ENCODE measurements around the gene NPM3. TPM values are rescaled to one million over a fixed set of nuclear protein-coding genes. Genes with fewer than 3 reads are reported as not detected.

Gene NPM3
- total RNA-seq, 4 donors from 2014 or later, result 11.4 to 28.2 (median 21.8) TPM

- no peaks in the 10 kb centered on the region for H3K9me3 ChIP-seq
- WGBS, 2 donors (ENCODE audit: low coverage in 1 of 2), result 50% methylated on average over 2 of the region's 2 CpGs
Observed at GRCh38 chr10:101741938-101742337, 41.3 kb downstream of the NPM3 start.

GRCh38 chr10:101736666-101737065 is 46.6 kb downstream of the NPM3 start:
- Histone ChIP-seq H3K4me1 (no peaks in the 10 kb centered on the region), H3K36me3 (no peaks in the 10 kb centered on the region), H3K4me3 (no peak overlapping the region), H3K9me3 (no peaks in the 10 kb centered on the region), H3K27ac (no peak overlapping the region), H3K27me3 (peaks cover 61% of the 10 kb centered on the region)
- no peak for TF ChIP-seq POLR2A (IDR thresholded peaks at IDR 0.05)
- TF ChIP-seq POLR2AphosphoS5 (IDR thresholded peaks at IDR 0.05), result no peak
- no peak for TF ChIP-seq CTCF (IDR thresholded peaks at IDR 0.05)
- no peak for TF ChIP-seq EP300 (IDR thresholded peaks at IDR 0.05)
- ATAC-seq, result no peak
- 43 to 55% methylated on average over 3 of the region's 3 CpGs for WGBS, 2 donors (ENCODE audit: low coverage in 1 of 2)

More at GRCh38 chr10:101741938-101742337, 41.3 kb downstream of the NPM3 start:
- Histone ChIP-seq H3K4me1 (no peaks in the 10 kb centered on the region), H3K27me3 (peaks cover 37% of the 10 kb centered on the region), H3K36me3 (no peaks in the 10 kb centered on the region), H3K4me3 (no peak overlapping the region), H3K27ac (no peak overlapping the region)
- TF ChIP-seq CTCF (IDR thresholded peaks at IDR 0.05) (no peak), POLR2A (IDR thresholded peaks at IDR 0.05) (no peak), POLR2AphosphoS5 (IDR thresholded peaks at IDR 0.05) (no peak), EP300 (IDR thresholded peaks at IDR 0.05) (no peak)
- no peak for ATAC-seq

GRCh38 chr10:101732096-101732495 is 51.1 kb downstream of the NPM3 start:
- TF ChIP-seq CTCF (IDR thresholded peaks at IDR 0.05) (no peak), POLR2A (IDR thresholded peaks at IDR 0.05) (no peak), POLR2AphosphoS5 (IDR thresholded peaks at IDR 0.05) (no peak), EP300 (IDR thresholded peaks at IDR 0.05) (no peak)
- no peak for ATAC-seq
- peaks cover 29% of the 10 kb centered on the region for H3K27me3 ChIP-seq
- H3K4me3 ChIP-seq, result no peak overlapping the region
- H3K4me1 ChIP-seq, result no peaks in the 10 kb centered on the region
- 38 to 43% methylated on average over 1 of the region's 1 CpG for WGBS, 2 donors (ENCODE audit: low coverage in 1 of 2)
- no peaks in the 10 kb centered on the region for H3K9me3 ChIP-seq
- no peak overlapping the region for H3K27ac ChIP-seq
- H3K36me3 ChIP-seq, result no peaks in the 10 kb centered on the region

Other genes with a start within 250 kb of the NPM3 start
- gene POLL, start 195.2 kb downstream of the NPM3 start, total RNA-seq, result 10 to 100 TPM; 21.6 to 28.8 (median 24.4) TPM
- 10 to 100 TPM; 13.4 to 30.1 (median 24.5) TPM for gene DPCD, start 195.1 kb downstream of the NPM3 start, total RNA-seq
- gene FBXW4, start 88.3 kb downstream of the NPM3 start, total RNA-seq, result 100 to 1,000 TPM in 3 of 4 donors, 10 to 100 TPM in 1; 85.4 to 131 (median 112) TPM
- not detected for gene FGF8, start 7.3 kb downstream of the NPM3 start, total RNA-seq
- gene OGA, start 35.0 kb upstream of the NPM3 start, total RNA-seq, result 100 to 1,000 TPM in 2 of 4 donors, 10 to 100 TPM in 2; 92.5 to 163 (median 115) TPM
- gene KCNIP2, start 60.4 kb upstream of the NPM3 start, total RNA-seq, result 1 to 10 TPM in 1 of 4 donors, under 1 TPM in 2, not detected in 1; 0.78 to 2.4 (median 0.89) TPM